Urothelium cell line (cell line): ENCODE results near the gene BCL2L2.

Experiments used
- DNase-seq: peaks from one replicate; pipeline ENCODE4 v3.0.0; 2011; ENCODE audit warnings: low spot score, mixed read lengths
- FAIRE-seq: peaks from 2 replicates; lab custom pipeline; 2011; peaks lifted over from hg19 to GRCh38; lab: Jason Lieb, UNC

Gene BCL2L2

GRCh38 chr14:23299211-23299957 lies 7.2 kb upstream of the BCL2L2 start:
- DNase-seq (peak; percentile 35), FAIRE-seq (no peak)

- FAIRE-seq = no peak
- DNase-seq = no peak
Observed at GRCh38 chr14:23299986-23300686, 6.5 kb upstream of the BCL2L2 start.

GRCh38 chr14:23300687-23301223 lies 5.9 kb upstream of the BCL2L2 start:
- FAIRE-seq = no peak

GRCh38 chr14:23301288-23301968 lies 5.2 kb upstream of the BCL2L2 start:
- DNase-seq (peak; percentile 97), FAIRE-seq (peak; percentile 13)

More at GRCh38 chr14:23300687-23301223, 5.9 kb upstream of the BCL2L2 start:
- DNase-seq = peak; percentile 30

GRCh38 chr14:23301969-23302289 lies 4.7 kb upstream of the BCL2L2 start:
- no peak for FAIRE-seq
- DNase-seq = no peak

- FAIRE-seq = no peak
- peak; percentile 48 for DNase-seq
Observed at GRCh38 chr14:23302290-23303225, 4.1 kb upstream of the BCL2L2 start, which contains the start of gene PPP1R3E. PPP1R3E (minus strand) TSS chr14:23302859; CDS start chr14:23302576, 283 bp downstream.

GRCh38 chr14:23307146-23307530 lies 505 bp downstream of the BCL2L2 start:
- FAIRE-seq = no peak

GRCh38 chr14:23307687-23308644 lies 1.3 kb downstream of the BCL2L2 start:
- peak; percentile 25 for DNase-seq
- no peak for FAIRE-seq

More at GRCh38 chr14:23307146-23307530, 505 bp downstream of the BCL2L2 start:
- DNase-seq = no peak

- DNase-seq = no peak
- FAIRE-seq = no peak
Observed at GRCh38 chr14:23308721-23309445, 2.2 kb downstream of the BCL2L2 start.

- DNase-seq (no peak), FAIRE-seq (no peak)
Observed at GRCh38 chr14:23310546-23310945, 3.9 kb downstream of the BCL2L2 start.

- DNase-seq = no peak
- FAIRE-seq = no peak
Observed at GRCh38 chr14:23316300-23316699, 9.7 kb downstream of the BCL2L2 start.

GRCh38 chr14:23319746-23320583 lies 13.3 kb downstream of the BCL2L2 start:
- DNase-seq (no peak), FAIRE-seq (no peak)

GRCh38 chr14:23320584-23321571 lies 14.2 kb downstream of the BCL2L2 start, which contains the start of gene PABPN1:
PABPN1 (plus strand) TSS chr14:23321457; CDS start chr14:23321470, 13 bp downstream.
- FAIRE-seq (peak; percentile 9), DNase-seq (peak; percentile 97)

- FAIRE-seq = no peak
- peak; percentile 58 for DNase-seq
Observed at GRCh38 chr14:23321572-23322547, 15.2 kb downstream of the BCL2L2 start.
